ENCODE results near the gene ZSCAN2. TPM values are rescaled to one million over a fixed set of nuclear protein-coding genes. Genes with fewer than 3 reads are reported as not detected.
"Not testable (repeated sequence)": the region's sequence is repeated elsewhere in the genome, so short reads cannot be mapped to it uniquely, and the experiment has no call there.

ZSCAN2 gene
- total and polyA plus RNA-seq, 10 of the 15 experiments (the other 5 are each of a cell fraction or from before 2014, with no cell fraction given), result 2.7 to 13.2 (median 8.6) TPM

GRCh38 chr15:84556690-84557089 lies 44.1 kb upstream of the ZSCAN2 start:
- H3K9me3 ChIP-seq (replicated peaks; ENCODE audit: control insufficient read depth, insufficient read depth, low read length); ATAC-seq; H3K27me3 ChIP-seq (replicated peaks in 1 of 2; ENCODE audit: control insufficient read depth in 2 of 2, insufficient read depth in 2 of 2, low read length in 1 of 2); intact Hi-C loops (cut with micrococcal nuclease; ENCODE audit: unreplicated experiment); H3K4me1 ChIP-seq (ENCODE audit: control insufficient read depth, insufficient read depth, low read length); H3K4me2 ChIP-seq (ENCODE audit: control insufficient read depth, insufficient read depth); RAD21 ChIA-PET (ENCODE audit: unreplicated experiment); DNase-seq (ENCODE audit: low read depth, low spot score); FAIRE-seq; BruUV-seq (replicated peaks); H3K36me3 ChIP-seq (ENCODE audit: control insufficient read depth in 2 of 2, insufficient read depth in 2 of 2, low read length in 1 of 2); H3K27ac ChIP-seq (ENCODE audit: control insufficient read depth, insufficient read depth); H3K9ac ChIP-seq (ENCODE audit: control insufficient read depth, insufficient read depth, low read length); H3K79me2 ChIP-seq (ENCODE audit: control insufficient read depth, insufficient read depth, low read length); H4K20me1 ChIP-seq (ENCODE audit: control insufficient read depth, insufficient read depth); CTCF ChIA-PET; POLR2A ChIA-PET; H2AFZ ChIP-seq (ENCODE audit: control insufficient read depth, low read depth, low read length); SMC1A ChIA-PET (ENCODE audit: uncharacterized antibody, unreplicated experiment); in situ Hi-C loops (cut with MboI); H3K4me3 ChIP-seq: not testable (repeated sequence)
- WGBS (ENCODE audit: insufficient coverage, insufficient replicate concordance, low lambda C conversion rate, missing lambda C conversion rate), result 88% methylated on average over 1 of the region's 3 CpGs

GRCh38 chr15:84568021-84568420 lies 32.8 kb upstream of the ZSCAN2 start:
- RAD21 ChIA-PET (ENCODE audit: unreplicated experiment); H2AFZ ChIP-seq (ENCODE audit: control insufficient read depth, low read depth, low read length); H3K4me1 ChIP-seq (ENCODE audit: control insufficient read depth, insufficient read depth, low read length); SMC1A ChIA-PET (ENCODE audit: uncharacterized antibody, unreplicated experiment); ATAC-seq; H3K27me3 ChIP-seq (replicated peaks in 1 of 2; ENCODE audit: control insufficient read depth in 2 of 2, insufficient read depth in 2 of 2, low read length in 1 of 2); H3K9ac ChIP-seq (ENCODE audit: control insufficient read depth, insufficient read depth, low read length); H3K4me3 ChIP-seq; H3K27ac ChIP-seq (ENCODE audit: control insufficient read depth, insufficient read depth); H3K79me2 ChIP-seq (ENCODE audit: control insufficient read depth, insufficient read depth, low read length); CTCF ChIA-PET; H3K4me2 ChIP-seq (ENCODE audit: control insufficient read depth, insufficient read depth); H3K9me3 ChIP-seq (replicated peaks; ENCODE audit: control insufficient read depth, insufficient read depth, low read length); intact Hi-C loops (cut with micrococcal nuclease; ENCODE audit: unreplicated experiment); FAIRE-seq; POLR2A ChIA-PET; H3K36me3 ChIP-seq (ENCODE audit: control insufficient read depth in 2 of 2, insufficient read depth in 2 of 2, low read length in 1 of 2); BruUV-seq (replicated peaks); in situ Hi-C loops (cut with MboI); DNase-seq (ENCODE audit: low read depth, low spot score); H4K20me1 ChIP-seq (ENCODE audit: control insufficient read depth, insufficient read depth): not testable (repeated sequence)
- 58% methylated on average over 6 of the region's 6 CpGs for WGBS (ENCODE audit: insufficient coverage, insufficient replicate concordance, low lambda C conversion rate, missing lambda C conversion rate)

All from GM12878 (cell line).